ENCODE data around the gene ZNF552. TPM values are rescaled to one million over a fixed set of nuclear protein-coding genes. Genes with fewer than 3 reads are reported as not detected.

ZNF552 gene
- total and polyA plus RNA-seq, 2 of the 13 experiments (the other 11 are each of a cell fraction or from before 2014, with no cell fraction given): 8.1 to 16.6 TPM

- in situ Hi-C loops (cut with HindIII; ENCODE audit: extremely low pct_ligation_motif_present, low pct_unique_long_range_greater_than_20kb): no loop called here
Observed at GRCh38 chr19:57778336-57778735, 36.4 kb downstream of the ZNF552 start.

GRCh38 chr19:57776764-57777296 lies 37.9 kb downstream of the ZNF552 start:
- TF ChIP-seq ZKSCAN8 (CRISPR knock-in tag; IDR thresholded peaks at IDR 0.05; ENCODE audit: borderline replicate concordance) (no peak), ERF (CRISPR knock-in tag; IDR thresholded peaks at IDR 0.05) (no peak), ZNF619 (CRISPR knock-in tag; IDR thresholded peaks at IDR 0.05) (no peak), GATAD2A (CRISPR knock-in tag; IDR thresholded peaks at IDR 0.05) (no peak), ZNF562 (CRISPR knock-in tag; IDR thresholded peaks at IDR 0.05; ENCODE audit: borderline replicate concordance) (no peak), LRRFIP1 (CRISPR knock-in tag; conservative IDR thresholded peaks at IDR 0.05) (no peak)
- Histone ChIP-seq H2AFZ (ENCODE audit: low read length) (no peak overlapping the region), H3K9ac (ENCODE audit: insufficient read depth, low read depth, low read length) (no peak overlapping the region), H3K4me1 (ENCODE audit: insufficient read depth, low read length) (peaks cover 7% of the 10 kb centered on the region; the same call in 1 of the 2 replicates), H3K79me2 (ENCODE audit: insufficient read depth, low read length) (no peaks in the 10 kb centered on the region), H3K27ac (ENCODE audit: extremely low read length, insufficient read depth, low read length) (no peak overlapping the region), H3K36me3 (replicated peaks in 1 of 2; ENCODE audit: control insufficient read depth in 1 of 2, insufficient read depth in 2 of 2, low read length in 2 of 2) (peaks cover 4 to 35% of the 10 kb centered on the region in 2 experiments), H3K27me3 (ENCODE audit: control insufficient read depth in 1 of 2, insufficient read depth in 2 of 2, low read length in 2 of 2) (no peaks in the 10 kb centered on the region), H4K20me1 (ENCODE audit: insufficient read depth, low read length) (no peaks in the 10 kb centered on the region), H3K9me3 (ENCODE audit: low read length) (no peaks in the 10 kb centered on the region), H3K4me3 (replicated peaks in 1 of 3; ENCODE audit: insufficient read depth in 1 of 3, low read depth in 2 of 3, low read length in 3 of 3) (no peak overlapping the region), H3K4me2 (ENCODE audit: low read depth, low read length) (no peak overlapping the region)
- CTCF ChIA-PET (ENCODE audit: low intra/inter-chr PET ratio, low total read pairs): no interaction called here
- BruUV-seq (replicated peaks): no TSS peak
- POLR2A ChIA-PET: no interaction called here
- FAIRE-seq (no peak), ATAC-seq (no peak), DNase-seq (ENCODE audit: low spot score) (no peak)
- intact Hi-C loops (cut with micrococcal nuclease; ENCODE audit: unreplicated experiment): no loop called here
- in situ Hi-C loops (cut with HindIII; ENCODE audit: extremely low pct_ligation_motif_present, low pct_unique_long_range_greater_than_20kb): no loop called here
- 90% methylated on average over 6 of the region's 6 CpGs for WGBS (ENCODE audit: low lambda C conversion rate)

More at GRCh38 chr19:57778336-57778735, 36.4 kb downstream of the ZNF552 start:
- no peak overlapping the region for H3K27ac ChIP-seq (ENCODE audit: extremely low read length, insufficient read depth, low read length)
- 88% methylated on average over 4 of the region's 4 CpGs for WGBS (ENCODE audit: low lambda C conversion rate)
- intact Hi-C loops (cut with micrococcal nuclease; ENCODE audit: unreplicated experiment): no loop called here
- peaks cover 7% of the 10 kb centered on the region; the same call in 1 of the 2 replicates for H3K4me1 ChIP-seq (ENCODE audit: insufficient read depth, low read length)
- H4K20me1 ChIP-seq (ENCODE audit: insufficient read depth, low read length): no peaks in the 10 kb centered on the region
- TF ChIP-seq PATZ1 (CRISPR knock-in tag; IDR thresholded peaks at IDR 0.05): peak; percentile 19; the same call in 1 of the 2 replicates
- no peak for TF ChIP-seq ZNF709 (CRISPR knock-in tag; IDR thresholded peaks at IDR 0.05)
- peak; percentile 27; the same call in 1 of the 2 replicates for TF ChIP-seq CREM (IDR thresholded peaks at IDR 0.05)
- TF ChIP-seq CREM (CRISPR knock-in tag; IDR thresholded peaks at IDR 0.05): no peak
- TF ChIP-seq RARA (CRISPR knock-in tag; IDR thresholded peaks at IDR 0.05): peak; percentile 56
- H2AFZ ChIP-seq (ENCODE audit: low read length): no peak overlapping the region
- DNase-seq (ENCODE audit: low spot score) (peak; percentile 68), FAIRE-seq (no peak), ATAC-seq (no peak; the same call in 2 of the 3 replicates)
- no TSS peak for BruUV-seq (replicated peaks)
- no peak overlapping the region for H3K9ac ChIP-seq (ENCODE audit: insufficient read depth, low read depth, low read length)
- H3K4me3 ChIP-seq (replicated peaks in 1 of 3; ENCODE audit: insufficient read depth in 1 of 3, low read depth in 2 of 3, low read length in 3 of 3): no peak overlapping the region
- peaks cover 4 to 32% of the 10 kb centered on the region in 2 experiments for H3K36me3 ChIP-seq (replicated peaks in 1 of 2; ENCODE audit: control insufficient read depth in 1 of 2, insufficient read depth in 2 of 2, low read length in 2 of 2)
- ChIA-PET CTCF (ENCODE audit: low intra/inter-chr PET ratio, low total read pairs) (no interaction called here), POLR2A (no interaction called here)
- no peaks in the 10 kb centered on the region for H3K9me3 ChIP-seq (ENCODE audit: low read length)
- no peak overlapping the region for H3K4me2 ChIP-seq (ENCODE audit: low read depth, low read length)
- H3K79me2 ChIP-seq (ENCODE audit: insufficient read depth, low read length): no peaks in the 10 kb centered on the region
- no peaks in the 10 kb centered on the region for H3K27me3 ChIP-seq (ENCODE audit: control insufficient read depth in 1 of 2, insufficient read depth in 2 of 2, low read length in 2 of 2)
